ENCODE measurements around the gene KCTD16.

The KCTD16 gene

GRCh38 chr5:144134194-144134826 is 36.4 kb upstream of the KCTD16 start:
- Histone ChIP-seq H3K9me3 (ENCODE audit: insufficient read depth, low read length, severe bottlenecking) (no peaks in the 10 kb centered on the region), H3K9ac (ENCODE audit: low read depth, low read length) (no peak overlapping the region), H3K27ac (ENCODE audit: low read length) (no peak overlapping the region), H3K4me3 (ENCODE audit: low read depth in 1 of 2, low read length in 2 of 2) (no peak overlapping the region), H2AFZ (ENCODE audit: low read depth, low read length) (no peak overlapping the region), H3K79me2 (ENCODE audit: insufficient read depth, low read length) (no peaks in the 10 kb centered on the region), H3K4me1 (ENCODE audit: insufficient read depth, low read length) (no peaks in the 10 kb centered on the region), H4K20me1 (ENCODE audit: insufficient read depth, low read length) (no peaks in the 10 kb centered on the region), H3K4me2 (ENCODE audit: insufficient read depth, low read length) (no peak overlapping the region), H3K27me3 (ENCODE audit: insufficient read depth, low read length, poor library complexity) (peaks cover 9% of the 10 kb centered on the region), H3K36me3 (ENCODE audit: insufficient read depth, low read length) (no peaks in the 10 kb centered on the region)
- TF ChIP-seq CTCF (IDR thresholded peaks at IDR 0.05; ENCODE audit: borderline replicate concordance, extremely low read depth, low read length, poor library complexity, severe bottlenecking) (no peak), EZH2 (IDR thresholded peaks at IDR 0.05; ENCODE audit: borderline replicate concordance, low read depth, low read length, severe bottlenecking) (no peak)
- ATAC-seq (ENCODE audit: insufficient read depth, low read depth) (no peak), DNase-seq (no peak)

GRCh38 chr5:144135113-144135762 is 35.4 kb upstream of the KCTD16 start:
- Histone ChIP-seq H3K4me1 (ENCODE audit: insufficient read depth, low read length) (no peaks in the 10 kb centered on the region), H3K79me2 (ENCODE audit: insufficient read depth, low read length) (no peaks in the 10 kb centered on the region), H3K9ac (ENCODE audit: low read depth, low read length) (no peak overlapping the region), H4K20me1 (ENCODE audit: insufficient read depth, low read length) (no peaks in the 10 kb centered on the region), H3K36me3 (ENCODE audit: insufficient read depth, low read length) (no peaks in the 10 kb centered on the region), H3K9me3 (ENCODE audit: insufficient read depth, low read length, severe bottlenecking) (no peaks in the 10 kb centered on the region), H3K4me2 (ENCODE audit: insufficient read depth, low read length) (no peak overlapping the region), H2AFZ (ENCODE audit: low read depth, low read length) (no peak overlapping the region), H3K27me3 (ENCODE audit: insufficient read depth, low read length, poor library complexity) (peaks cover 9% of the 10 kb centered on the region), H3K27ac (ENCODE audit: low read length) (no peak overlapping the region), H3K4me3 (ENCODE audit: low read depth in 1 of 2, low read length in 2 of 2) (no peak overlapping the region)
- TF ChIP-seq EZH2 (IDR thresholded peaks at IDR 0.05; ENCODE audit: borderline replicate concordance, low read depth, low read length, severe bottlenecking) (no peak), CTCF (IDR thresholded peaks at IDR 0.05; ENCODE audit: borderline replicate concordance, extremely low read depth, low read length, poor library complexity, severe bottlenecking) (no peak)
- DNase-seq: no peak
- no peak for ATAC-seq (ENCODE audit: insufficient read depth, low read depth)

GRCh38 chr5:144139586-144139985 is 31.1 kb upstream of the KCTD16 start:
- Histone ChIP-seq H4K20me1 (ENCODE audit: insufficient read depth, low read length) (no peaks in the 10 kb centered on the region), H3K4me1 (ENCODE audit: insufficient read depth, low read length) (no peaks in the 10 kb centered on the region), H3K79me2 (ENCODE audit: insufficient read depth, low read length) (no peaks in the 10 kb centered on the region), H3K27me3 (ENCODE audit: insufficient read depth, low read length, poor library complexity) (peaks cover 12% of the 10 kb centered on the region), H3K9me3 (ENCODE audit: insufficient read depth, low read length, severe bottlenecking) (no peaks in the 10 kb centered on the region), H3K36me3 (ENCODE audit: insufficient read depth, low read length) (no peaks in the 10 kb centered on the region), H3K4me2 (ENCODE audit: insufficient read depth, low read length) (no peak overlapping the region), H3K4me3 (ENCODE audit: low read depth in 1 of 2, low read length in 2 of 2) (no peak overlapping the region), H3K9ac (ENCODE audit: low read depth, low read length) (no peak overlapping the region), H2AFZ (ENCODE audit: low read depth, low read length) (no peak overlapping the region), H3K27ac (ENCODE audit: low read length) (no peak overlapping the region)
- no peak for DNase-seq
- ATAC-seq (ENCODE audit: insufficient read depth, low read depth): no peak
- TF ChIP-seq CTCF (IDR thresholded peaks at IDR 0.05; ENCODE audit: borderline replicate concordance, extremely low read depth, low read length, poor library complexity, severe bottlenecking): no peak
- TF ChIP-seq EZH2 (IDR thresholded peaks at IDR 0.05; ENCODE audit: borderline replicate concordance, low read depth, low read length, severe bottlenecking): no peak
